T-helper 9 cell (primary cell): ENCODE data around the gene YPEL5.
A peak's percentile ranks its signal among the peaks of the same experiment; 100 is the strongest.
"Not testable (repeated sequence)": the region's sequence is repeated elsewhere in the genome, so short reads cannot be mapped to it uniquely, and the experiment has no call there.

Experiments used
- DNase-seq: peaks from one replicate; pipeline ENCODE4 v3.0.0-alpha.2; 2020

The YPEL5 gene

DNA sequence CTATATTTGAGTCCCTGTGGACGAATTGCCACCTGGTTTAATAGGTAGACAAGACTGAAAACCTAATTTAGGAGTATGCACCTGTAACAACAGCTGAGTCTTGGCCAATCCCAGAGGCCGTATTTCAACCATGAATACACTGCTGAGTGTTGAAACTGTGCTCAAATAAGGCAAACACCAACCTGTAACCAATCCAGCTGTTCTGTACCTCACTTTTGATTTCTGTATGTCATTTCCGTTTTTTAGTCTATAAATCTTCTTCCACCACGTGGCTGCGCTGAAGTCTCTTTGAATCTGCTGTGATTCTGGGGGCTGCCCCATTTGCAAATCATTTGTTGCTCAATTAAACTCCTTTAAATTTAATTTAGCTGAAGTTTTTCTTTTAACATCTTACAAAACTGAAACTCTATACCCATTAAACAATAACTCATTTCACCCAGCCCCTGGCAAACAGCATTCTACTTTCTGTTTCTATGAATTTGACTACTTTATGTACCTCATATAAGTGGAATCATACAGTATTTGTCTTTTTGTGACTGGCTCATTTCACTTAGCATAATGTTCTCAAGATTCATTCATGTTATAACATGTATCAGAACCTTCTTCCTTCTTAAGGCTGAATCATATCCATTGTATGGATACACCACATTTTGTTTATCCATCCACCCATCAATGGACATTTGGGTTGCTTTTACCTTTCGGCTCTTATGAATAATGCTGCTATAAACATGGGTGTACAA lies 7.5 kb upstream of the YPEL5 start:
- DNase-seq = no peak

DNA sequence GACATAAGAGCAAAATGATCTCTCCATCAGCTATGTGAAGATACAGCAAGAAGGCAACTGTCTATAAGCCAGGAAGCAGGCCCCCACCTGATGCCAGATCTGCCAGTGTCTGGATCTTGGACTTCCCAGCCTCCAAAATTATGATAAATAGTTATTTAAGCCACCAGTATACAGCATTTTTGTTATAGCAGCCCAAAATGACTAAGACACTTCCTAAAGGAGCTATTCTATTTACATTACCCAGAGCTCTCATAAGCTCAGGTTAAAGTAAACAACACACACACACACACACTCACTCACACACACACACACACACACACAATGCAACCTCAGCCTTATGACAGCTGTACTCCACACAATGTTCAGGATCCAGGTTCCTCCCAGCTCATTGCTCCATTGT lies 5.7 kb upstream of the YPEL5 start:
- no peak for DNase-seq

DNA sequence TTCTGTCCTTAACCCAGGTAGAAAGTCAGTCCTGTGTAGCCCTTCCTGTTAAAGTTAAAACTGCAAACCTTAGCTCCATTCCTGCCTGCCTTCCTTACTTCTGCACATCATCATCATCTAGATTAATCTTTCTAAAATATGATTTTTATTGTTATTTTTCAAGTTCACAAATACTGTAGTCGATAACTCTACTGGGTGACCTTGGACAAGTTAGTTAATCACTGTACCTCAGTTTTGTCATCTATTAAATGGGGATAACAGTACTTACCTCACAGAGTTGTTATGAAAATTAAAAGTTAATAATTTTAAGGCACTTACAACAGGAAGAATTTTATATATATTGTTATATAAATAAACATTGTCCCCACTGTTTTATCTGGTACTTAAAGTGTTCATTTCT lies 2.5 kb upstream of the YPEL5 start:
- DNase-seq = no peak

DNA sequence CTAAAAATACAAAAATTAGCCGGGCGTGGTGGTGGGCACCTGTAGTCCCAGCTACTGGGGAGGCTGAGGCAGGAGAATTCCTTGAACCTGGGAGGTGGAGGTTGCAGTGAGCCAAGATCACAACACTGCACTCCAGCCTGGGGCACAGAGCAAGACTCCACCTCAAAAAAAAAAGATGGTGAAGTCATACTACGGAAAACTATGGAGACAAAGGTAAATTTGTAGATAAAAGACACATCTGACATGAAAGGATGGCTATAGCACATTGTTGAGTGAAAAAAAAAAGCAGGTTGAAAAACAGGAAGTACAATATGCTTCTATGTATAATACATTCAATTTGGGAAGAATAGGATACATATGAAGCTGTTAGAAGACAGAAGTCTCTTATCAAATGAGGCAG lies 1.9 kb upstream of the YPEL5 start:
- DNase-seq = not testable (repeated sequence)

DNA sequence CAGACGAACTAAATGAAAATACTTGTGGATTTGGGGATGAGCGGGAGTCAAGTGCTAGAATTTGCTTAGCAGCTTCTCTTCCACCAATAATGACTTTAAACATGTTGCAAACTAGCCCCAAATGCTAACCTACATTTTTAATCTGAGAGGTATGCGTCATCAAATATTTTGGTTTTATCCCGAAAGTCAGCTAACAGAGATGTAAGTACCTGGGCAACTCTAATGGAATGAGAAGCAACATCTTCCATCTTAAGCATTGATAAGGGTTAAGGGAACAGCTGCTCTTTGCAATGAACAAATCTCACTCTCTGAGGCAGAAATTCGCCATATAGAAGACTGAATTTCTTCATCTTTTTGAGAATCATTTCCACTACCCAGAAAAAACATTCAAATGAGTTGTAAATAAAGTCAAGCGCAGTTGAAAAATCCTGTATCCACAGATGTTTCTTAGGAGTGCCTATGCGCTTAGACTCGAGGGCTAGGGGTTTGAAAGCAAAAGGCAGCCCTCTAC lies 926 bp upstream of the YPEL5 start:
- no peak for DNase-seq

DNA sequence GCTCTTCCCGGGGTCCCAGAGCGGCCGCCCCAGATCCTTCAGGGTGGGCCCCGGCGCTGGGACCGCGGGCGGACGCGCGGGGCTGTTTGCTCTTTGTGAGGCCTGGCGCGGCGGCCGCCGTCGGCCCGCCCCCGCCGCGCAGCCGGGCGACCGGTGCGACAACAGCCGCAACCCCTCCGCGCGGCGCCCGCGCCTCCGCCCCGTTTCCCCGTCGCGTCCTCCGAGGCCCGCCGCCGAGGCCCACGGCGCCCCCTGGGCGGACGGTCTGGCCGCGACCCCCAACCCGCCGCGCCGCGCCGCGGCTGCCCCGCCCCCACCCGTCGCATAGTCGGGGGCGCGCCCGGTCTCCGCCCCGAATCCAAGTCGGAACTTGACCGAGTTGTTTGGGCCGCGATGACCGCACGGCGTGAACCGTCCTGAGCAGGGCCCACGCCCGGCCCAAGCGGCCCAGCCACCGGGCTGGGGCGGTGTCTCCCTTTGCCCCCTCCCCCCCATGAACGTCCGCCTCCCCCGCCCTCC lies 448 bp downstream of the YPEL5 start:
- no peak for DNase-seq

DNA sequence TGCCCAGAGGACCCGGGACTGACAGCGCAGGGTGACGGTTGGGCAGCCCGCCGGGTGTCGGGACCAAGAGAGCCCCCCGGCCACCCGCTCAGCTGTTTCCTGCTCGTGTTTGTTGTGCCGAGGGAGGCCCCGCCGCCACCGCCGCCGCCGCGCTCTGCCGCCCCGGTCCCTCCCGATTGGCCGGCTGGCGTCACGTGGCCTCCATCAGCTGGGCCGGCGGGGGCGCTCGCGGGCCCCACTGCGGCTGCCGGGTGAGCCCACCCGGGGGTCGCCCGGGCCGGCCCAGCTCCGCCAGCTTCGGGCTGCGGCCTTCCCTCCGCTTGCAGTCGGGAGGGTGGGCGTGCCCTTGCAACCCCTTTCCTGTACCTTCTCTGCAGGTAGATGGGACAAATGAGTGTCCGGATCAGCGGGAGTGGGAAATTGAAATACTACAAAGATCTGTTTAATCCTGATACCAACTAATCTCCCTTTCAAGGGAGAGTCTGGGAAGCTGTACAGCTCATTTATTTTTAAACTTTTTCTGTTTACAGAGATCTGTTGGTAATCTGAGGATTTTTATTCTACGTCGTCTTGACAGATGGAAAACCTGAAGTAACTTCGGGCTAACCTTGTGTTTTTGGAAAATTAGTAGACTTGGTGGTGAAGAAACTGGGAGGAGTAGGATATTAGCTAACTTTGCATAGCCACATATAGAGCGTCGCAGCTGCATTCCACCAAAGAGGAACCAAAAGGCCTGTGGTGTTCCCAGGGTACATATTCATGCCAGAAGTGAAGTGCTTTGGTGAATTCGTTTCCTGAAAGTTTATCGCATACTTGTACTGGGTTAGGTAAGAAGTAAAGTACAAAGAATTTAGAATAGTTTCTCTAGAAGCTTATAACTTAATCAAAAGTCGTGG lies 1.2 kb downstream of the YPEL5 start:
- peak; percentile 80 for DNase-seq

DNA sequence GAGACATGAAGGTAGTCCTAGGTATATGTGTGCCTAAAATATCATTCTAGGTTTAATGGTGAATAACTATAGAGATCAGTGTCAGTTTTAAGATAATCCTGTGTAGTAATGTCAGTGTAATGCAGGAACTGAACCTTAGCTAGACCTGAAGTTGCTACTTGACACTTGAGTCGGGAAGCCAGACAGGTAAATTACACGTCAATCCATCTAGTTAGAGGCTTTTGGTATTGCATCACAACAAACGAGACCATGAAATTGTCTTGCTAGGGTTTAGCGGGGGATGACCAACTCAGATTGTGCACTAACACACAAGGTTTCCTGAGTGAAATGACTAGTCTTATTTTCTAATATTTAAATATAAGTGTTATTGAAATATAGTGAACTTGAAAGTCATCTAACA lies 2.0 kb downstream of the YPEL5 start:
- DNase-seq = no peak

DNA sequence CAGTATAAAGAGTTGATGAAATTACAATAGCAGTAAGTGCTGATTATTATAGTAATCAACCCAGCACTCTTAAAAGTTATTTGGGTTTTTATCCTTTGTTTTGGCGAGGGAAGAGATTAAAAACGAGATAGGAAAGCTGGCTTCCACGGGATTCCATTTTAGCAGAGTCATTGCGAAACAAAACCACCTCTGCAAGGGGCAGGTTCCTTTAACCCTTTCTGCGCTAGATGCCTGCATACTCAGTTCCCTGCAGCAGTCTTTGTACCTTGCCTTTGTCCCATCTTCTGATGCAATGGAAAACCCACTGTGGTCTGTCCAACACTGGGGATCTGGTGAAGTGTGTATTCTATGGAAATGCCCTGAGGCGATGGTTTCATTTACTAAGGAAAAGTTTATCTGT lies 2.7 kb downstream of the YPEL5 start:
- DNase-seq = no peak

DNA sequence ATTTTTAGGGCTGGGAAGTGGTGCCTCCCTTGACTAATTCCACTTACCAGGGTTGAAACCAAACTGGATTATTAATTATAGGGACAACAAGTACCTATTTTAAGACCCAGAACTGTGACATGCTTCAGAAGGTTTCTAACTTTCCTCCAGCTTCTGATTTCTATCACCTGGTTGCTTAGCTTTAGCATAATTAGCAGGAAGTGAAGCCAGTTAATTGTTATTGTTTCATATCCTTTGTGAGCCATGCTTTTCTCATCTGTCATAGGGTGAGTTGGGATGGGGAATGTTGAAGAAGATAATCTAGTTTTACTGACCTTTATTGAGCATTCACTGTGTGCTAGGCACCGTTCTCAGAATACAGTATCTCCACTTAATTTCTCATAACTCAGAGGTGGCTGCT lies 3.2 kb downstream of the YPEL5 start:
- DNase-seq = no peak

DNA sequence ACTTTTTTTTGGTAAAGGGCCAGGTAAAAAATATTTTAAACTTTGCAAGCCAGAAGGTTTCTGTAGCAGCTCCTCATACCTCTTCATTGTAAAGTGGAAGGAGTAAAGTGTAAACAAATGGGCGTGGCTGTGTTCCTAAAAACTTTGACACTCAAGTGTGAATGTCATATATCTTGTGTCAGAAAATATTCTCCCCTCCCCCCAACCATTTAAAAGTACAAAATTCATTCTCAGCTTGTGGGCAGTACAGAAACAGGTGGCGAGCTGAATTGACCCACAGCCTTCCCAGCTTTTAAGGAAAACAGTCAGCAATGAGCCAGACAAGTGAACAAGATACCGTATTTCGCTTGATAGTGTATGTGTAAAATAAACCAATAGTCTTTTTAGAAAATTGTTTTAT lies 4.0 kb downstream of the YPEL5 start:
- no peak for DNase-seq

DNA sequence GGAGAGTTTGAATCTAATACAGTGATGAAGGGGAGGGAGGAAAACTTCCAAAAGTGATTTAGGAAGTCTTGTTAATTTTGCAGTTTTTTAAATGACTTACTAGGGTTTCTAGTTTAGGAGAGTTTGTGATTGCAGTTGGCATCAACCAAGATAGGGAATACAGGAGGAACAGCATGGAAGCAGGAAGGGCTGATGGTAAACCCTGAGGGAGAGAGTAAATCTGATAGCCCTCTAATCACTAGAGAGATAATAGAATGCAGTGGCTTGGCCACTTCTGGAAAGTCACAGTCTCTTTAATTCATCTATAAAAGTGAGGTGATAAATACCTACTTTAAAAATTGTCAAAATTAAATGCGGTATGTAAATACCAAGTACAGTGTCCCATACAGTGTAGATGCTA lies 5.6 kb downstream of the YPEL5 start:
- DNase-seq = no peak

DNA sequence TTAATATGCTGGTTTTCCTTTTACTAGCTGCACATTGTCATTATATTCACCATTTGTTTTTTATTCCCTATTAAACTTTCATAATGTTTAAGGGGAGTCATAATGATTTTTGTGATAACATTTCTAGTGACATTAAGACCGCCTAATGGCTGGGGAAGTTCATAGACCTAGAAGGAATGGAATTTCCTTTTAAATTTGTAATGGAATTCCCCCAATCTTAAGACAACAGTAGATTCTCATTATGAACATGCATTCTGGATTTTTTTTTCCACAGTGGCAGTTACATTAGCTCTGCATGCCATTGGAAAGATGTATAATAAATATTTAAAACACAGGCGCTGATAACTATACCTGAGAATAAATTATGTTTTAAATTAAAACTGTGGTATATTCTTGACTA lies 8.4 kb downstream of the YPEL5 start:
- DNase-seq = no peak

DNA sequence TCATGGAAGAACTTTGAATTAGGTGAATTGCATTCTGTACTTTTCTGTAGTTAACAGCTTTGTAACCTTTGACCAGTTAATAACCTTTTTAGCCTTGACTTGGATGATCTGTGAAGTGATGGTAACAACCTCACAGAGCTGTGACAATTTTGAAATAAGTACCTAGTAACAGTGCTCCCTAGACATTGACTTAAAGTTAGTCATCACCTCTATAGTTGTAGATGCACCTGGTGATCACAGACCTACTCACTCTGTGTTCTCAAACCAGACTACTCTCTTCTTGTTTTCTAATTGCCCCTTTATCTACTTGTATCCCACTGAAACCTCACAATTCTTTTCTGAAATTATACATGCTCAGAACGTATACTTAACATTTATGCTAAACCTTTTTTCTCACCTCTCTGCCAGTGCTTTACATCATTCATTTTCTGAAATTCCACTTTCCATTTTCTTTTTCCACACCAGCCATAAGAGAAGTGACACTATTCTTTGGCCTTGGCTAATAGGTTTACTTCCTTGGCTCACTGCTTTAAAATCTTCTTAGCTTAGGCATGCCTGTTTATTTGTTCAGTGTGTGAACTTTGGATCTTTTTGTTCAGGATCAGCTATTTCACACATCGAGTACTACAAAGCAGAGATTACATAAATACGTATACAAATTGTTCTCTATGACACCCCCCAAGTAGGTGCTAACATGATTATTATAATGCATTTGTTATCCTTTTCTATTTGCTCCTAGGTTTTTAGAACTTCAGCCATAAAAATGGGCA lies 9.3 kb downstream of the YPEL5 start:
- DNase-seq = no peak

DNA sequence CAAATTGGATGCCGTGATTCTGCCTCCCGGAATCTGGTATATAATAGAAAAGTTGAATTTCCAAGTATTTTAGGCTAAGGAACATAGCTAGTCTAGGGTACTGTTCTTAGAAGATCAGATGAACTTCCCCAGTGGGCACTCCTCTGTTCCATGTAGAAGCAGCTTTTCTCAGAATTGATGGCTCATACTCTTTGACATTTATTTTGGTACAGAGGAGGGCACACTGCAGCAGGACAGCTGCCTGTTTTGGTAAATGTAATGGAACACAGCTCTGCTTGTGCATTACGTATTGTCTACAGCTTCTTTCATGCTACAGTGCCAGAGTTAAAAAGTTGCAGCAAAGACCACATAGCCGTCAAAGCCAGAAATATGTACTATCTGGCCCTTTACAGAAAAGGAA lies 10.8 kb downstream of the YPEL5 start:
- DNase-seq = no peak

DNA sequence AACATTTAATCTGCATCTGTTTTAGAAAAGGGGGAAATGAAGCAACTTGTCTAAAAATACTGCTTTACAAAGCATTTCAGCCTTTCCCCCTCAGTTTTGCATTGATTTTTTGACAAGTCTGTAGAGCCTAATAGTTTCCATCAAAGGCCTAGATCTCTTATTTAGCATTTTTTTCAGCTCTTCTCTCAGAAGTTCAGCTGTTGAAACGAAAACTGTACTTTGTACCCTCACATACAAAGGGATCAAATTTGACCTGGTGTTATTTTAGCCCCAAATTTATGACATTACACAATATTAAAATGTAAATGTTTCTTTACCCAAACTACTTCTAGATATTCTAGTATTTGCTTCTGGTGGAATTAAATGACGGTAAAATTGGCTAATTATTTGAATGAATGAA lies 13.0 kb downstream of the YPEL5 start:
- no peak for DNase-seq

DNA sequence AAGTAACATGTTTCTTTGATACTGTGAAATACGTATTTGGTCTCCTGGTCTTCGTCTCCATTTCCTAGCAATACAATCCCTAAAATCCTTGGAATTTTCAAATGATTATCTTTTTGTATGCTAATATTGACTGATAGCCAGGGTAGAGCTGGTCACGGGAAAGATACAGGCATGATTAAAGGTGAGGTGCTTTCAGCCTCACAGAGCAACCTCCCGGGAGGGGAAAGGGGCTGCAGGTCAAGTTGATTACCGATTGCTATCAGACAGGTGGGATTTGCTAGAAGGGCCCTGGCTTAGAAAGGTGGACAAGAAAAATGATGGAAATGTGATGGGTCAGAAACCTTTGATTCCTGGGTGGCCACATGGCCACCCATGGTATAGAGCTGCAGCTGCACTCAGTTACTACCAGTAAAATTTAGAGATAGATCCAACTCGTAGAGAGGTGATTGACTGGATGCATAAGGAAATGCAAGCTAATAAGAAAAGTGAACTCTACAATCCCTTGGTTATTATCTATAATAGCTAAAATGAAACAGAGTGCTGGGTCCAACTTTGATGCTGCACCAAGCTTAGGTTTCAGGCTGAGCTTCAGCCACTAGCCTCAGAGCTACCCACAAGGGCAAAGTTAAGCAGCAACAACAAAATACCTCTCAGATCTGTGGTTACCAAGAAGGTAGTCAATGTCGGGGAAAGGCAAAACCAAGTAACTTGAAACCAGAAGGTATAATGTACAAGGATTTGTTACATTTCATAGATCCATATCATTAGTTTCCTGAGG lies 15.3 kb downstream of the YPEL5 start:
- no peak for DNase-seq

DNA sequence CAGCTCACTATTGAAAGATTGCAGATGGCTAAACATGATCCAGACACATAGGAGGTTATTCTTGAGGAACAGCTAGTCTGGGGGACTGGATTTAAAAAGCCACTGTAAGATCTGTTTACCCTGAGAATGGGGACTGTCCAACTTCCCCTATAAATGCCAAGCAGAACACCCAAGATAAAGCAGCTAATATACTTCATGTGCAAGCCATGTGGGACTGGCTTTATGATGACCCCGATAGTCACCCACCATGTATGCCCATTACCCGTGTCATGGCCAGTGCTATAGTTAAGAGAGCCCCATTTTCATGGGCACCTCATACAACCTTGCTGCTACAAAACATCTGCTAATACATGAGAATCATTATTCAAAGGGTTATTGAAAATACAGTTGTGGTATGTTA lies 16.0 kb downstream of the YPEL5 start:
- DNase-seq = no peak

DNA sequence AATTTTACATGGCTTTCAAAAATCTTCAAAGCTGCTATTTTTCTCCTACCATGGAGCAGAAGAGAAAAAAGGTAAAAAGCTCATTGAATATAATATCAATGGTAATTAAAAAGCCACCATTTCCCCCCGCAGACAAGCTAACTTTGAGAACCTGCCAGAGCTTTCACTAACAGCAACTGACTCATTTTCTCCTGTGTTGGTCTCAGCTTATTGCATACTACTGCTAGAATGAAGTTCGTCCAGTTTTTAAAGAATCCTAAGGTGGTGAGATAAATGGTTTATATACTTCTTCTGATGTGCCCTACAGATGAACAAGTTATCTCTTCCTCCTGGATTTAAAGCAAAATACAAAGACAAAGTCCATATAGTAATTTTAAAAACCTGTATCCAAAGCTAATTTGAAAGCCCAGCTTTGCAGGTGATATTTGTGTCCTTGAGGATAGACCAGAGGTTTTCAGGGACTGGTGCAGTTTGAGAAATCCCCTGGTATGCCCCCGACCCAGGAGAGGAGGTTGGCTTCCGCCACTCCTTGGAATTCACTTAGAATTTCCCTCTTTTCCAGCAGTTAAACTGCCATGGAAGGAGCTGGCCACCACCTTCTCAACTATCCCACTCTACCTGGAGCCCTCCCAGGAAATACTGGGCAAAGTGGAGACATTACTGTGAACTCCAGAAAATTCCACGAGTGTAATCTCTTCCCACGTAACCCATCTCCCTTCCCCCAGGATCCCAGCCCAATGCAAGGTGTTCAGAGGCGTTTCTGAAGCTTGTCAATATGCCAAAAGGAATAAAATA lies 17.5 kb downstream of the YPEL5 start:
- no peak for DNase-seq

DNA sequence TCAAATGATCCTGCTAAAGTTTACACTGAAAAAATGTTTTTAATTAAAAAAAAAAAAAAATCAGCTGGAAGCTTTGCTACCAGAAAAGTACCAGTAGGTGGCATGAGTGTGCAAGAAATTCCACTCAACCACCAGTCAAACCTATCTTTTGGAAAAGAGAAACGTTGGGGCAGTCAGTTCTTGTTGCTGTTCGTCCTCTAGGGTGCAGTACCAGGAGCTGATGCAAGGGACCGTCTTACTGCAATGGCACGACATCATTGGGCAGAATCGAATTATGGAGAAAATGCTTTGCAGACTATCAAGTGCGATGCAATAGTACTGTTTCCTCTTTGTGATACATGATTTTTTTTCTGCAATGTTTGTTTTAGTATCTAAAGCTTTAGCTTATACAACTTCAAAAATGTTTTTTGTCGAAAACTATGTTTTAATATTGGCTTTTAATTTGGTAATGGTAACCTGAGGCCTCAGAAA lies 18.3 kb downstream of the YPEL5 start:
- peak; percentile 22 for DNase-seq

DNA sequence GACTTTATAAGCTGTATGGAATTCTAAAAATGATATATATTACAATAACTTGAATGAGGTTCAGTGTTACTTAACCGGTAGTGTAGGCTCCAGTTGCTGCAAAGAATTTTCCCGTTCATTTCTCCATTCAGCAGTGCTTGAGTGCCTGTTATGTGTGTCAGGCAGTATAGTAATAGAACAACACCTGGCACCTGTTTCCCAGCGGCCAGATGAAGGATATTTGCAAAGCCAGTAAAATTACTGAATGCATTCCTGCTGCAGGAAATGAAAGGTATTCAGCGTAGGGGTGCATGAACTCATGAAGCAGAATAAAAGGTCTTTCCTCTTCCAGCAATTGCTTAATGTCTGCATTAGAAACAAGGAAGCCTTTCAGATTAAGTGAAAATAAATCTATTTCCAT lies 18.8 kb downstream of the YPEL5 start:
- no peak for DNase-seq
